ENCODE data around the gene MARCHF4.

DNA sequence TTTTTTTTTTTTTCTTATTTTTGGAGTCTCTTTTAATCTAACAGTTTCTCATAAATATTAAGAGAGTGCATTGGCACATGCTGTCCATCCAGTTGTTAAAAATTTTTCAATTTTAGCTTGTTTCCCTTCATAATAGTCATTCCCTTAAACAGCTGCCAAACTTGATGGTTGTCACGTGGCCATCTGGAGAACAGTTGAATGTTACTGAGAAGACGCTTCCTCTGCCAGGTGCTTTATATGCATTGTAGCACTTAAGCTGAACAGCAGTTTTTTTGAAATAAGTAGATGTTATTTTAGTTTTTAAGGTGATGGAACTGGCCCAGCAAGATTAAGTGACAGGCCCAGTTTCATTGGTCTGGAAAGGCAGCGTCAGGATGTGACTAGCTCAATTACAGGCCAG, 43.3 kb upstream of the MARCHF4 start:
- no peak for TF ChIP-seq POLR2AphosphoS5 (IDR thresholded peaks at IDR 0.05; ENCODE audit: low read depth, low read length)
- TF ChIP-seq POU2F2 (IDR thresholded peaks at IDR 0.05; ENCODE audit: low read depth, low read length), result no peak
- no peak for TF ChIP-seq TAF1 (IDR thresholded peaks at IDR 0.05; ENCODE audit: low read depth, low read length)
- no peak for TF ChIP-seq POLR2A (IDR thresholded peaks at IDR 0.05; ENCODE audit: low read depth, low read length)
- TF ChIP-seq PAX5 (IDR thresholded peaks at IDR 0.05; ENCODE audit: insufficient read depth, low read length, severe bottlenecking), result no peak
- TF ChIP-seq SPI1 (IDR thresholded peaks at IDR 0.05; ENCODE audit: low read depth, low read length), result no peak

Data from GM12891 (cell line).